ENCODE measurements around the gene CFAP299.

CFAP299 gene

DNA sequence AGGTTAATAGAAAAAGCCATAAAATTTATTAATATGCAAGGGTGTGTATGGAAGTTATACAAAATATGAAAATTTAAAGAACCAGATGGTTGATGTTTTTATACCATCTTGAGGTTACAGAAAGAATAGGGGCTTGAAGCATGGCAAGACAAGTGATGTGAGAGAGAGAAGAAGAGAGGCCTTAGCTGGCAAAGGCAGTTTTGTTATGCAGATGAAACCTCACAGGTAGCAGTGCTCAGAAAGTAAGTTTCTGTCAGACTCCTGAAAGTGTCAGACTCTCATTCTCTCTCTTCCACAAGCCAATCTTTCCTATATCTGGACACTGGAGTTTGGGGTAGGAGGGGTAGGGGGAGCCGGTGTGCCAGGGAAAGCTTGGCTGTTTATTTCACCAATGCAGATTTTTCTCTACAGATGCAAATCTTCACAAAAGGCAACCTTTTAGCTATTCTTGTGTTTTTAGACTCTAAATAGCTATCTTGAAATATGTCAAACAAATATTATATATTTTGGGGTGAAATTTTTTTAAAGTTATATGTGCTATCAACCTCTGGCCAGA lies 124.5 kb downstream of the CFAP299 start:
- H3K27ac ChIP-seq: no peak overlapping the region
- TF ChIP-seq, protein P1, sequence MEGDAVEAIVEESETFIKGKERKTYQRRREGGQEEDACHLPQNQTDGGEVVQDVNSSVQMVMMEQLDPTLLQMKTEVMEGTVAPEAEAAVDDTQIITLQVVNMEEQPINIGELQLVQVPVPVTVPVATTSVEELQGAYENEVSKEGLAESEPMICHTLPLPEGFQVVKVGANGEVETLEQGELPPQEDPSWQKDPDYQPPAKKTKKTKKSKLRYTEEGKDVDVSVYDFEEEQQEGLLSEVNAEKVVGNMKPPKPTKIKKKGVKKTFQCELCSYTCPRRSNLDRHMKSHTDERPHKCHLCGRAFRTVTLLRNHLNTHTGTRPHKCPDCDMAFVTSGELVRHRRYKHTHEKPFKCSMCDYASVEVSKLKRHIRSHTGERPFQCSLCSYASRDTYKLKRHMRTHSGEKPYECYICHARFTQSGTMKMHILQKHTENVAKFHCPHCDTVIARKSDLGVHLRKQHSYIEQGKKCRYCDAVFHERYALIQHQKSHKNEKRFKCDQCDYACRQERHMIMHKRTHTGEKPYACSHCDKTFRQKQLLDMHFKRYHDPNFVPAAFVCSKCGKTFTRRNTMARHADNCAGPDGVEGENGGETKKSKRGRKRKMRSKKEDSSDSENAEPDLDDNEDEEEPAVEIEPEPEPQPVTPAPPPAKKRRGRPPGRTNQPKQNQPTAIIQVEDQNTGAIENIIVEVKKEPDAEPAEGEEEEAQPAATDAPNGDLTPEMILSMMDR (IDR thresholded peaks at IDR 0.05): no peak
- no peak for TF ChIP-seq ZFX (IDR thresholded peaks at IDR 0.05; ENCODE audit: borderline replicate concordance)

DNA sequence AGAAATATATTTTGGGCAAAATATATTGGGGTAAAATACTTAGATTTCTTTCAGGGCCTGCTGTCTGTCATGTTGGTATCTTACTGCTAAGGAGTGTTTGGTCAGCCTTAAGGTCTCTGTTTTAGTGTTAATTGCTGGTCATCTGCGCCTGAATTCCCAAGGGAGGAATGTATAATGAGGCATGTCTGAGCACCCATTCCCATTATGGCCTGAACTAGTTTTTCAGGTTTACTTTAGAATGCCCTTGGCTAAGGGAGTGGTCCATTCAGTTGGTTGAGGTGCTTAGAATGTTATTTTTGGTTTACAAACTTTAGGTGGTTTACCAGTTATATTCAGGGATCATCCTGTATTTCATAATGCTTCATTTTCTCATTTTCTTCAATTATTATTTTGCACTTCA lies 125.9 kb downstream of the CFAP299 start:
- no peak overlapping the region for H3K27ac ChIP-seq
- TF ChIP-seq, protein P1 (IDR thresholded peaks at IDR 0.05): no peak
- no peak for TF ChIP-seq ZFX (IDR thresholded peaks at IDR 0.05; ENCODE audit: borderline replicate concordance)

DNA sequence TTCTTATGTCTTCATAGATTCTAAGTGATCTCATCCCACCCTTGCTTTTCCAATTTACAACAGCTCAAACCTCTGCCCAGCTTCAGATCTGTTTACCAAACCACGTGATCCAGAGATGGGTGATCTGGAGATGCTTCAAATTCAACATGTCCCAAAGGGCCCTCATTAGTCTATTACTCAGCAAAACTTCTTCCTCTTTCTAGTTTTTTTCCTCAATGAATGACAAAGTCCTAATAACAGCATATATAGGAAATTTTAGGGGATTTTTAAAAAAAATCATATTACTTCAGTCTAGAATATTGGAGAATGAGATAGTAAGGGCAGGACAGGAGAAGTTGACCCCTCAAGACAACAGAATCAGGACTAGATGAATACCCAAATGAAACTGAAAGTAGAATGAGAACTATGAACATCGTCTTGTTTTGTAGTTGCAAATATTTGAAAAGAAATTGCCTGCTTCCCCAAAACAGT lies 127.1 kb downstream of the CFAP299 start:
- no peak overlapping the region for H3K27ac ChIP-seq
- TF ChIP-seq ZFX (IDR thresholded peaks at IDR 0.05; ENCODE audit: borderline replicate concordance): no peak
- TF ChIP-seq, protein P1 (IDR thresholded peaks at IDR 0.05): no peak

DNA sequence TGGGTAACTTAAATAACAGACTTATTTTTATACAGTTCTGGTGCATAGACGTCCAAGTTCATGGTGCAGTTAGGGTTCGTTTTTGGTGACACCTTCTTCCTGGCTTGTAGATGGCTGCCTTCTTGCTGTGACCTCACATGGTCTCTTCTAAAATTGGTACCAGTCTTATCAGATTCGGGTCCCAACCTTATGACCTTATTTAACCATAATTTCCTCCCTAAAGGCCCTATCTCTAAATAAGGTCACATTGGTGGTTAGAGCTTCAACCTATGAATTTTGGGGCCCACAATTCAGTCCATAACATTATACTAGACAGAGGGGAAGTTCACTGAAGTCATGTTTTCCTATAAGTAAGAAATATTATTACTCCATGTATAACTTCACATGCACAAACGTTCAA lies 128.0 kb downstream of the CFAP299 start:
- no peak overlapping the region for H3K27ac ChIP-seq

DNA sequence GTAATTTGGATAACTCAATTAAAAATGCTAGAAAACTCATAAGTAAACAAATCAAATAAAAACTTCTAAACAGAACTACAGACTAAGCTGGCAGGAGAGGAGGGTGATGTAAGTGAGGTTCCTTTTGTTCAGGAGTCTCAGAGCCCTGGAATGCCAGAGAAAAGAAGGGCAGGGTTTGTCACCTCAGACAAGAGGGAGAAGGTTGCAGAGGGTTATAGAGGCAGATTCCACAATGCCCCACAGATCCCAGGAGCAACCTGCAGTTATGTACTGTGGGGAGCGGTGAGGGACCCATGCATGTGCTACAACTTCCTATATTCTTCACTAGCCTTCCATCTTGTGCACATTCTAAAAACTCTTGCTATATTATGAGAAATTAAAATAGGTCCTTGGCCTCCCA lies 129.7 kb downstream of the CFAP299 start:
- H3K27ac ChIP-seq: no peak overlapping the region
- TF ChIP-seq ZFX (IDR thresholded peaks at IDR 0.05; ENCODE audit: borderline replicate concordance): no peak
- TF ChIP-seq, protein P1 (IDR thresholded peaks at IDR 0.05): no peak

More for the DNA sequence above, 128.0 kb downstream of the CFAP299 start:
- TF ChIP-seq, protein P1 (IDR thresholded peaks at IDR 0.05): no peak
- TF ChIP-seq ZFX (IDR thresholded peaks at IDR 0.05; ENCODE audit: borderline replicate concordance): no peak

DNA sequence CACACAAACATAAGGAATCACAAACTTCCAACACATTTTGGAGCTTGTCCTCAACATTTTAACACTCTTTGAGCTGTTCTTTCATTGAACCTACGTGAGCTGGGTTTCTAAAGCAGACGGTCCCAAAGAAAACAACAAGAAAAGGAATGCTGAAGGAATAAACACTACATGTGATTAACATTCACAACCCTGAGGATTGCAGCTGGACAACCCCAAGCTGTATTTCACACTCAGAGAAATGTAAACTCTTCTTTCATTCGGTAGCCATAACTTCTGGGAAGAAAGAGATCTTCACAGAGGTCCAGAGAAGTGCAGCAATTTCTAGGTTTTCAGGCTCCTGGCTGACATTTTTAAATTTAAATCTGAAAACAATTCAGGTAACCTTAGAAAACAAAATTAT lies 130.2 kb downstream of the CFAP299 start:
- TF ChIP-seq, protein P1 (IDR thresholded peaks at IDR 0.05): no peak
- no peak for TF ChIP-seq ZFX (IDR thresholded peaks at IDR 0.05; ENCODE audit: borderline replicate concordance)
- no peak overlapping the region for H3K27ac ChIP-seq

DNA sequence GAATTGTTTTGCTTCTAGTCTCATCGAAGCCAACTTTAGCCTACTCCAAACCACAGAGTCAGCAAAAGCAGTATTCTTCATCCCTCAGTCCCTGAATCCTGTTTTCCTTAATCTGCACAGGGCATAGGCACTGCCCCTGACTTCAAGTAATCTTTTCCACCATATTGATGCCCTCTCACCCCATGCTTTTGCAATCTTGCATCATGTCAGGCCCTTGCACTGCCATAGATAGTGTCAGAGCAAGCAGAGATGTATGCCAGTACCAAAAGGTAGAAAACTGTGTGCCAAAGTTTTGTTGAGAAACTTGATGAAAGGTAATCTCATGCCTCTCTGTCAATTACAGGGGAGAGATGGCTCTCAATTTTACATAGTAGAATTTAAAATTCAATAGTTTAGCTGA lies 131.1 kb downstream of the CFAP299 start:
- H3K27ac ChIP-seq: no peak overlapping the region
- TF ChIP-seq ZFX (IDR thresholded peaks at IDR 0.05; ENCODE audit: borderline replicate concordance): no peak
- TF ChIP-seq, protein P1 (IDR thresholded peaks at IDR 0.05): no peak
